PC-3 (cell line): ENCODE results near the gene RNF225. TPM values are rescaled to one million over a fixed set of nuclear protein-coding genes. Genes with fewer than 3 reads are reported as not detected.

ENCODE experiments used
- ATAC-seq: fragments of 200-7000 bp; cut with Tn5 transposase; 2 replicates; pipeline ENCODE4 v1.9.1; 2020; ENCODE audit warnings: mild to moderate bottlenecking, moderate library complexity
- BruUV-seq: library from RNA; stranded (reverse); fragments of 400-500 nt; replicated peaks from 2 replicates; lab custom pipeline; 2021; lab: Mats Ljungman, UMichigan
- CTCF ChIA-PET: fragments of 300-600 bp; sonication (Branson Sonifier 250); formaldehyde crosslinking; loops from one replicate; lab custom pipeline; 2022; ENCODE audit warnings: antibody characterized with exemption; lab: Charles Lee
- POLR2A ChIA-PET: fragments of 300-600 bp; sonication (Branson Sonifier 250); formaldehyde crosslinking; loops from one replicate; lab custom pipeline; 2022; ENCODE audit warnings: antibody characterized with exemption; ENCODE audit not compliant: unreplicated experiment; lab: Charles Lee
- DNase-seq: peaks from one replicate; pipeline ENCODE4 v3.0.0-alpha.2; 2015
- H2AFZ ChIP-seq: fragments of 300-600 bp; sonication (generic); 2 replicates; pipeline ENCODE4 v1.6.0; 2016; ENCODE audit warnings: antibody characterized with exemption, low read length
- H3F3A ChIP-seq: fragments of 300-600 bp; sonication (generic); one replicate; pipeline ENCODE4 v1.6.0; 2017; ENCODE audit warnings: antibody characterized with exemption, low read length, control low read depth, mild to moderate bottlenecking; ENCODE audit not compliant: unreplicated experiment
- H3K27ac ChIP-seq: fragments of 300-600 bp; sonication (generic); 2 replicates; pipeline ENCODE4 v1.5.1; 2016; ENCODE audit warnings: mild to moderate bottlenecking, low read length
- H3K27me3 ChIP-seq: fragments of 300-600 bp; sonication (generic); 2 replicates; pipeline ENCODE4 v1.6.1; 2016; ENCODE audit warnings: low read length, mixed read lengths
- H3K36me3 ChIP-seq: fragments of 300-600 bp; sonication (generic); 2 replicates; pipeline ENCODE4 v1.6.1; 2016; ENCODE audit warnings: low read depth, mixed run types, low read length, mixed read lengths
- H3K4me1 ChIP-seq: fragments of 300-600 bp; sonication (generic); 2 replicates; pipeline ENCODE4 v1.5.1; 2016; ENCODE audit warnings: low read length; ENCODE audit not compliant: insufficient read depth
- H3K4me2 ChIP-seq: fragments of 300-600 bp; sonication (generic); 2 replicates; pipeline ENCODE4 v1.6.0; 2016; ENCODE audit warnings: low read length
- H3K4me3 ChIP-seq: fragments of 300-600 bp; sonication (generic); 2 replicates; pipeline ENCODE4 v1.5.1; 2016; ENCODE audit warnings: mild to moderate bottlenecking, low read length, mixed read lengths
- H3K79me2 ChIP-seq: fragments of 300-600 bp; sonication (generic); 2 replicates; pipeline ENCODE4 v1.6.1; 2017; ENCODE audit warnings: low read length, mixed read lengths
- H3K9ac ChIP-seq: fragments of 300-600 bp; sonication (generic); 2 replicates; pipeline ENCODE4 v1.6.0; 2016; ENCODE audit warnings: mild to moderate bottlenecking, low read length
- H3K9me2 ChIP-seq: fragments of 300-600 bp; sonication (generic); replicated peaks from 2 replicates; pipeline ENCODE4 v1.6.1; 2016; ENCODE audit warnings: mixed run types, low read length, mixed read lengths
- H3K9me3 ChIP-seq: fragments of 300-600 bp; sonication (generic); 2 replicates; pipeline ENCODE4 v1.6.1; 2016; ENCODE audit warnings: low read length, mixed read lengths
- H4K20me1 ChIP-seq: fragments of 300-600 bp; sonication (generic); 2 replicates; pipeline ENCODE4 v1.6.1; 2016; ENCODE audit warnings: low read length, mixed read lengths
- CTCF ChIP-seq: fragments of 300-600 bp; sonication (generic); conservative IDR thresholded peaks from 2 replicates; pipeline ENCODE4 v1.5.1; 2017; ENCODE audit warnings: antibody characterized with exemption, low read depth, mild to moderate bottlenecking, low read length
- EZH2 ChIP-seq: fragments of 300-600 bp; sonication (generic); IDR thresholded peaks from one replicate; pipeline ENCODE4 v1.6.1; 2017; ENCODE audit warnings: antibody characterized with exemption, mild to moderate bottlenecking, low read length; ENCODE audit not compliant: unreplicated experiment
- EZH2phosphoT487 ChIP-seq: fragments of 300-600 bp; sonication (generic); IDR thresholded peaks from 2 replicates; pipeline ENCODE4 v1.6.1; 2018; ENCODE audit warnings: mild to moderate bottlenecking, antibody characterized with exemption, low read length, borderline replicate concordance
- intact Hi-C: fragments of 100-400 bp; cut with micrococcal nuclease; formaldehyde crosslinking; loops from 2 replicates; pipeline ENCODE4 v1.9.0; 2023
- total RNA-seq: library from RNA; depleted of rRNA; stranded (reverse); fragments of >200 nt; gene quantifications from 2 replicates; pipeline ENCODE4 v1.2.3, GENCODE V29; 2014

The RNF225 gene
- total RNA-seq, 1 experiment from 2014 or later, result 2.2 TPM

- H3K4me2 ChIP-seq, result peak overlapping the region; percentile 35; the same call in 1 of the 2 replicates
- no peaks in the 10 kb centered on the region for H3F3A ChIP-seq
- H2AFZ ChIP-seq, result no peak overlapping the region
- intact Hi-C loops, result no loop called here
- H3K27me3 ChIP-seq, result peaks cover 26% of the 10 kb centered on the region
- no peak overlapping the region for H3K4me3 ChIP-seq
- CTCF ChIA-PET, result no interaction called here
- H3K79me2 ChIP-seq, result no peaks in the 10 kb centered on the region
- POLR2A ChIA-PET, result no interaction called here
- no peaks in the 10 kb centered on the region for H3K4me1 ChIP-seq
- TF ChIP-seq EZH2, result no peak
- TF ChIP-seq CTCF, result no peak
- no peak for TF ChIP-seq EZH2phosphoT487
- H3K9me3 ChIP-seq, result no peaks in the 10 kb centered on the region
- H3K36me3 ChIP-seq, result no peaks in the 10 kb centered on the region
- H3K27ac ChIP-seq, result no peak overlapping the region
- H3K9me2 ChIP-seq, result no peaks in the 10 kb centered on the region
- DNase-seq (no peak), ATAC-seq (no peak)
- no peaks in the 10 kb centered on the region for H4K20me1 ChIP-seq
- H3K9ac ChIP-seq, result no peak overlapping the region
- BruUV-seq, result no TSS peak
Observed at GRCh38 chr19:58349590-58349989, 45.9 kb upstream of the RNF225 start.

- H3K79me2 ChIP-seq, result no peaks in the 10 kb centered on the region
- intact Hi-C loops, result no loop called here
- H3K27me3 ChIP-seq, result peaks cover 26% of the 10 kb centered on the region
- no peaks in the 10 kb centered on the region for H3K36me3 ChIP-seq
- no TSS peak for BruUV-seq
- no peak overlapping the region for H3K27ac ChIP-seq
- ChIA-PET POLR2A (no interaction called here), CTCF (no interaction called here)
- no peak overlapping the region for H3K9ac ChIP-seq
- no peaks in the 10 kb centered on the region for H3F3A ChIP-seq
- TF ChIP-seq EZH2 (no peak), EZH2phosphoT487 (no peak), CTCF (no peak)
- 0 out of 2 replicates have a peak overlapping the region, but pooled peaks have one; percentile 7 for H3K4me3 ChIP-seq
- no peaks in the 10 kb centered on the region for H3K4me1 ChIP-seq
- H3K9me3 ChIP-seq, result no peaks in the 10 kb centered on the region
- H3K4me2 ChIP-seq, result peak overlapping the region; percentile 35
- DNase-seq (no peak), ATAC-seq (peak; percentile 40)
- H2AFZ ChIP-seq, result peak overlapping the region; percentile 57; the same call in 1 of the 2 replicates
- H4K20me1 ChIP-seq, result no peaks in the 10 kb centered on the region
- H3K9me2 ChIP-seq, result no peaks in the 10 kb centered on the region
Observed at GRCh38 chr19:58350001-58350861, 45.2 kb upstream of the RNF225 start.
